T-helper 1 cell treated with Interleukin-12 subunit alpha and Interleukin-12 subunit beta and Interleukin-4 antibody, amounts not matched to agents 30 μg/mL and 1 μg/mL, for 36 hours (primary cell): ENCODE results near the gene LIPM.

Experiments used
- H3K27ac Mint-ChIP-seq: one replicate; pipeline ENCODE4 v1.8.0; 2021; ENCODE audit warnings: mild to moderate bottlenecking, mixed read lengths
- H3K27me3 Mint-ChIP-seq: one replicate; pipeline ENCODE4 v1.8.0; 2021; ENCODE audit warnings: low read depth, mixed read lengths
- H3K36me3 Mint-ChIP-seq: one replicate; pipeline ENCODE4 v1.8.0; 2021; ENCODE audit warnings: low read depth, mixed read lengths
- H3K4me1 Mint-ChIP-seq: one replicate; pipeline ENCODE4 v1.8.0; 2021; ENCODE audit warnings: low read depth, mixed read lengths
- H3K4me3 Mint-ChIP-seq: one replicate; pipeline ENCODE4 v1.8.0; 2021; ENCODE audit warnings: mild to moderate bottlenecking, moderate library complexity, mixed read lengths
- H3K9me3 Mint-ChIP-seq: one replicate; pipeline ENCODE4 v1.8.0; 2021; ENCODE audit warnings: mixed read lengths

Gene LIPM

GRCh38 chr10:88840104-88840503 is 37.6 kb downstream of the LIPM start:
- Mint-ChIP-seq H3K4me1 (peaks cover 4% of the 10 kb centered on the region), H3K36me3 (no peaks in the 10 kb centered on the region), H3K4me3 (no peak overlapping the region), H3K9me3 (no peaks in the 10 kb centered on the region), H3K27ac (no peak overlapping the region), H3K27me3 (peaks cover 13% of the 10 kb centered on the region)

- Mint-ChIP-seq H3K9me3 (no peaks in the 10 kb centered on the region), H3K27ac (no peak overlapping the region), H3K27me3 (peaks cover 20% of the 10 kb centered on the region), H3K4me3 (no peak overlapping the region), H3K4me1 (peaks cover 4% of the 10 kb centered on the region), H3K36me3 (no peaks in the 10 kb centered on the region)
Observed at GRCh38 chr10:88840881-88841280, 38.4 kb downstream of the LIPM start.

GRCh38 chr10:88841316-88842111 is 39.0 kb downstream of the LIPM start:
- Mint-ChIP-seq H3K4me1 (peaks cover 4% of the 10 kb centered on the region), H3K9me3 (no peaks in the 10 kb centered on the region), H3K4me3 (no peak overlapping the region), H3K27ac (no peak overlapping the region), H3K36me3 (no peaks in the 10 kb centered on the region), H3K27me3 (peaks cover 21% of the 10 kb centered on the region)

DNA sequence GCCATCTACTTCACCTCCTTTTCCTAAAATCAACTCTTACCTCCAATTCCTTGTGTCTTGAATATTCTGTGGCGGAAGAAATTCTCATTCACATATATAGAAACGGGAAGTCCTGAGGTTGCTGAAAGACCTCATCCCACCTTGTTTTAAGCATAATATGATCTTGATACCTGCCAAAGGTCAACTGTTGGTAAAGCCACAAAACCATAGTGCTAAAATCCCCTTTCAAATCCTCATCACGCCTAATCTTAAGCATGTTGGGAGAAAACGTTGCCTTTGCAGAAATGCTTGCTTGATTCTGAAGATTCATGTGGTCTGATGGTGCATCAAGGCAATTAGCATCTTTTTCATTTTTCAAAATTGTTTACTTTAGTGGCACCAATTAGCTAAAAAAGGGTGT is 40.6 kb downstream of the LIPM start:
- Mint-ChIP-seq H3K36me3 (no peaks in the 10 kb centered on the region), H3K4me3 (no peak overlapping the region), H3K27me3 (peaks cover 21% of the 10 kb centered on the region), H3K4me1 (peaks cover 4% of the 10 kb centered on the region), H3K27ac (no peak overlapping the region), H3K9me3 (no peaks in the 10 kb centered on the region)

GRCh38 chr10:88848499-88848898 is 46.0 kb downstream of the LIPM start:
- H3K9me3 Mint-ChIP-seq: no peaks in the 10 kb centered on the region
- H3K27ac Mint-ChIP-seq: peak overlapping the region; percentile 23
- H3K4me1 Mint-ChIP-seq: peaks cover 16% of the 10 kb centered on the region
- peak overlapping the region; percentile 15 for H3K4me3 Mint-ChIP-seq
- no peaks in the 10 kb centered on the region for H3K36me3 Mint-ChIP-seq
- peaks cover 17% of the 10 kb centered on the region for H3K27me3 Mint-ChIP-seq

DNA sequence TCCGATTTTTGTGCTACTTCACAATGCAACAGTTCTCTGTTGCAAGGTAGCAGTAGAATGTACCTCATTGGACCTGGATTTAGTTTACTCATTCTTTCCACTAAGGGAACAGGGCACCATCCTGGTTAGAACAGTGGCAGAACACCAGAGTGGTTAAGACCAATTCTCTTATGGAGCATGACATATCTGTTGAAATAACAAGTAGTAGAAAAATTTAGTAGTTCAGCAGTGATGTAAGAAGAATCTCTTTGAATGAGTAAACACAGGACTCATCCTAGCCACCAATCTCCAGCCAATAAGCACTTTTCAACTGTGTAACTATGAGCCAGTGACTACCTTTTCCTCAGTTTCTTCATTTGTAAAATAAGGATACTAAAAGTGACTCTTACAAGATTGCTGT is 46.7 kb downstream of the LIPM start:
- Mint-ChIP-seq H3K9me3 (no peaks in the 10 kb centered on the region), H3K4me1 (peaks cover 16% of the 10 kb centered on the region), H3K27ac (peak overlapping the region; percentile 7)

DNA sequence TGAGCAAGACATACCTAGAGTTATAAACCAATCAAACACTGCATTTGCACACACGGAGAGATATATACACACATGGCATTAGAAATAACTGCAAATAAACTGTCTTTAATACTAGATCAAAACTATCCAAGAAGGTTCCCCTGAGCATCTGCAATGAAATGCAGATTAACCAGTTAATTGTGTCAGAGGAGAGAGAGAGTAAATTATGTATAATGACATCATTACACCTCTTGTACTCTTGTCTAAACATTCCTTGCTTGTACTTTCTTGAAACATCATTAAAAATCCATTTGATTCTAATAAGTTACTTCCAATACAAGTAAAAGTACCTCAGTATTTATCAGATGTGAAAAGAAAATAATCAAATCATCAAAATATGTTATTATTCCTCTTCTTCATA is 48.2 kb downstream of the LIPM start:
- H3K4me1 Mint-ChIP-seq: peaks cover 16% of the 10 kb centered on the region
- H3K36me3 Mint-ChIP-seq: no peaks in the 10 kb centered on the region
- no peaks in the 10 kb centered on the region for H3K9me3 Mint-ChIP-seq
- no peak overlapping the region for H3K4me3 Mint-ChIP-seq
- no peak overlapping the region for H3K27ac Mint-ChIP-seq
- peaks cover 3% of the 10 kb centered on the region for H3K27me3 Mint-ChIP-seq

More for the DNA sequence above, 46.7 kb downstream of the LIPM start:
- Mint-ChIP-seq H3K4me3 (no peak overlapping the region), H3K36me3 (no peaks in the 10 kb centered on the region), H3K27me3 (peaks cover 12% of the 10 kb centered on the region)

- H3K4me3 Mint-ChIP-seq: no peak within 1 kb of the TSS
- no peaks in the 10 kb centered on the region for H3K27me3 Mint-ChIP-seq
- H3K36me3 Mint-ChIP-seq: no peaks in the 10 kb centered on the region
- H3K4me1 Mint-ChIP-seq: peaks cover 16% of the 10 kb centered on the region
- no peak within 1 kb of the TSS for H3K27ac Mint-ChIP-seq
- H3K9me3 Mint-ChIP-seq: no peaks in the 10 kb centered on the region
Observed at GRCh38 chr10:88851706-88852105, 49.2 kb downstream of the LIPM start, which contains the start of gene ANKRD22. Gene ANKRD22 (minus strand): TSS chr10:88851844. CDS start chr10:88851607, 237 bp downstream.

DNA sequence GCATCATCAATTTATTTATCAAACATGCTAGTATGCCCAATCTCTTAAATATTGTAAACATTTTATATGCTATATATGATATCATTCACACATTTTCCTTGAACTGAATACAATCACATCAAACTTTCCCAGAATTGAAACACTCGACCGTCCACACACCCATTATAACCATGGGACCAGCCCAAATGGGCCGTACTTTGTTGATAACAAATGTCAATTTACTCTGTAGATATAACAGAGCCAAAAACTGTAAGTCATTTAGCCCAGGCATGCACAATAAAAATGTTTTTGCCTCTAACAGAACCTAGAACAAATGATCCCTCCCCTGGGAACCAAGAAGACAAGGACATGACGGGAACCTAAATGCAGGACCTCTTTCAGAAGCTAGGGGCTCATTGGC is 49.8 kb downstream of the LIPM start:
- Mint-ChIP-seq H3K9me3 (no peaks in the 10 kb centered on the region), H3K4me1 (peaks cover 16% of the 10 kb centered on the region), H3K27ac (no peak overlapping the region), H3K27me3 (no peaks in the 10 kb centered on the region), H3K4me3 (no peak overlapping the region), H3K36me3 (no peaks in the 10 kb centered on the region)

DNA sequence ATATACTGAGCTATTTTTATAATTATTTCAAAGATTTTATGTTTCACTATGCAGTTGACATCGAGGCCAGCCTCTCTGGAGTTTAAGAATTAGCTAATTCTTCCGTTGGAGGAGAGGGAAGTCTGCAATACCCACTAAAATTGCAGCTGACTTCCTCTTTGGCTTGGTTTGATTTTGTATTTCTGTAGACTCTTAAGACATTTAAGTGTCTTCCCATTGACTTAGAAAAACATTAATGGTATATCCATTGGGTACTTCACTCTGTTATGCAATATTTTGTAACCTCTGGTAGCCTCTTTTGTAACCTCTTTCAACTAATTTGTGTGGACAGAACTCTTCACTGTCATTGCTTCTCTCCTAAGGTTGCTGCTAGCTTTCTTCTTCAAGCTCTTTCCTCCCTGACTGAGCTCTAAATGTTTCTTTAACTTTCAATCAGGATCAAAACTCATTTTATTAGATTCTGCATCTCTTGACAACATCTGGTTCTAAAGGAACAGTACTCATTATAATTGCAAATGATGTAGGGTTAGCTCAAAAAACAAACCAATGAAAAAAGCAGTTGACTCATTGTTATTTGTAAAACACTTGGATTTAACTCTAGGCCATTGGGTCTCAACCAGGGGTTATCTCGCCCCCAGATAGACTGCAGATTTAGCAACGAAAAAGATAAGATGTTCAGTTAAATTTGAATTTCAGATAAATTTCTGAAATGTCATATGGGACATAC is 50.8 kb downstream of the LIPM start:
- Mint-ChIP-seq H3K4me1 (peaks cover 14% of the 10 kb centered on the region), H3K9me3 (no peaks in the 10 kb centered on the region), H3K27me3 (no peaks in the 10 kb centered on the region), H3K4me3 (no peak overlapping the region), H3K27ac (no peak overlapping the region), H3K36me3 (no peaks in the 10 kb centered on the region)

DNA sequence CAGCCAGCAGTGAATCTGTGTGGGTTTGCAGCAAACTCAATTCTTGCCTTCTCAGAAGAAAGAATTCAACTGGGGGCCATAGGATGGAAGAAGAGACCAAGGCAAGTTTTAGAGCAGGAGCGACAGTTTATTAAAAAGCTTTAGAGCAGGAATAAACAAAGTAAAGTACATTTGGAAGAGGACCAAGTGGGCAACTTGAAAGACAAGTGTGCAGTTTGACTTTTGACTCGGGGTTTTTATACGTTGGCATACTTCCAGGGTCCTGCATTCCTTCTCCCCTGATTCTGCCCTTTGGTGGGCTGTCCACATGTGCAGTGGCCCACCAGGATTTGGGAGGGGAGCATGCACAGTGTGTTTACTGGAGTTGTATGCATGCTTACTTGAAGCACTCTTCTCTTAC is 52.2 kb downstream of the LIPM start:
- Mint-ChIP-seq H3K27ac (no peak overlapping the region), H3K4me1 (peaks cover 4% of the 10 kb centered on the region), H3K9me3 (no peaks in the 10 kb centered on the region), H3K27me3 (no peaks in the 10 kb centered on the region), H3K36me3 (no peaks in the 10 kb centered on the region), H3K4me3 (no peak overlapping the region)

- H3K9me3 Mint-ChIP-seq: no peaks in the 10 kb centered on the region
- no peaks in the 10 kb centered on the region for H3K4me1 Mint-ChIP-seq
- no peak overlapping the region for H3K4me3 Mint-ChIP-seq
- H3K27me3 Mint-ChIP-seq: peaks cover 8% of the 10 kb centered on the region
- no peaks in the 10 kb centered on the region for H3K36me3 Mint-ChIP-seq
- no peak overlapping the region for H3K27ac Mint-ChIP-seq
Observed at GRCh38 chr10:88857831-88858230, 55.3 kb downstream of the LIPM start.

DNA sequence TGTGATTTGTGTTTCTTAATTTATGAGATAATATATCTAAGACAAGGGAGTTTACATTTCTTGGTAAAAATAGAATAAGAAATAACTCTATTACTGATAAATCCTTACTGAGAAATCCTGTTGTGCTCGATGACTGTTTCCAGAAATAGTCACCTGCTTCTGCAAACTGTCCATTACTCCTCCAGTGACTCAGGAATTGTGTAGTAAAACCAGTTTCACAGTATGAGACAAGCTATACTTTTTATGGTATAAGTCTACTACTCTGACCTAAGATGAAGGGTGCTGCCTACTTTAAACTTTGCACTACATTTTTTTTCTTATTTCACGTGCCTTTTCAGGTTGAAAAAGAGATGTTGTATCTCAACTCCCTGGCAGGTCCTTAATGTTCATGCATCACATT is 56.0 kb downstream of the LIPM start:
- H3K27ac Mint-ChIP-seq: no peak overlapping the region
- H3K27me3 Mint-ChIP-seq: peaks cover 14% of the 10 kb centered on the region
- H3K4me3 Mint-ChIP-seq: no peak overlapping the region
- no peaks in the 10 kb centered on the region for H3K9me3 Mint-ChIP-seq
- H3K36me3 Mint-ChIP-seq: no peaks in the 10 kb centered on the region
- H3K4me1 Mint-ChIP-seq: no peaks in the 10 kb centered on the region

DNA sequence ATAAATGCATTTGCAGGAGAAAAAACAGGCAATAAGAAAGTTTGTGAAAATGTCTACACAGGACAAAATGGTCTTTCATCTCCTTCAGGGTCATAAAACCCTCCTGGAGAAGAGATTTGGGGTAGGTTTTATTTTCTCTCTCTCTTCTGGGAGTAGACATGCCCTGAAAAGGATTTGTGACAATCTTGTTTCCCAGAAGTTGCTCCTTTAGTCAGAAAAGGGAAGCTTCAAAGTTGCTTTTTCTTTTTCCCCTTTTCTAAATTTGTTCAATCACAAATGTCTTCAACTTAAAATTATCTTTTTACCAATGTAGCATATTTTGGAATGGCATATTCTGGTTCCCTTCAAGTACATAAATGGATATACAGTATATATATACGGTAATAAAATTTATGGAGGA is 58.5 kb downstream of the LIPM start:
- Mint-ChIP-seq H3K27me3 (peaks cover 20% of the 10 kb centered on the region), H3K4me3 (no peak overlapping the region), H3K4me1 (no peaks in the 10 kb centered on the region), H3K36me3 (no peaks in the 10 kb centered on the region), H3K27ac (no peak overlapping the region), H3K9me3 (no peaks in the 10 kb centered on the region)

DNA sequence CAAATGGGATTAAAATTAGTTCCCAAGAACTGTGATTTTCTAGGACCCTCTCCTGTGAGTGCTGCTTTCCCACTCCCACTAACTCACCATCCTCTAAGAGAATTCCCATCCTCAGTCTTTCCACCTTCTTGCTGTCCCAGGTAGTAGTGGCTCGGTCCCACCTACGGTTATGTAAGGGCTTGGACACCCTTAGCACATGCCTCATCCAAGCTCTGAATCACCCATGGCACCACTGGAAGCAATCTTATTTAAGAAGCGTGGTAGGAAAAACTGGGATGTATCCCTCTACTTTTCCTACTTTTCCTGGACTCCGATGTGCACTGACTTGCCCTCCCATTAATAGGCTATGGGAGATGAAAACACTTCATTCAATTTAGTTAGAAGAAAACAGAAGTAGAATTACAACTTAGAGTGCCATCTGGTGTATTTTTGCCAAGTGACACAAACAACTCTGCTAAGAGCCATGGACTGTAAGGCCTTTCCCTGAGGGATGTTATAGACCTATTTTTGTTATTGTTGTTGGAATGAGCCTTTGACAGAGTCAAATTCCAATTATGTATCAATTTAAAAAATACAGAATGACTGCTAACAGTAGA is 62.8 kb downstream of the LIPM start:
- Mint-ChIP-seq H3K36me3 (no peaks in the 10 kb centered on the region), H3K4me1 (peaks cover 3% of the 10 kb centered on the region), H3K4me3 (no peak overlapping the region), H3K9me3 (no peaks in the 10 kb centered on the region), H3K27me3 (peaks cover 20% of the 10 kb centered on the region), H3K27ac (no peak overlapping the region)
